HG03565 (cell line): Measurements from ENCODE around the gene FXR2.

Experiments used
- ATAC-seq: cut with Tn5 transposase; IDR thresholded peaks from one replicate; pipeline ENCODE4 v1.9.1; 2021; ENCODE audit warnings: mild to moderate bottlenecking, moderate library complexity; ENCODE audit not compliant: unreplicated experiment

Gene FXR2

DNA sequence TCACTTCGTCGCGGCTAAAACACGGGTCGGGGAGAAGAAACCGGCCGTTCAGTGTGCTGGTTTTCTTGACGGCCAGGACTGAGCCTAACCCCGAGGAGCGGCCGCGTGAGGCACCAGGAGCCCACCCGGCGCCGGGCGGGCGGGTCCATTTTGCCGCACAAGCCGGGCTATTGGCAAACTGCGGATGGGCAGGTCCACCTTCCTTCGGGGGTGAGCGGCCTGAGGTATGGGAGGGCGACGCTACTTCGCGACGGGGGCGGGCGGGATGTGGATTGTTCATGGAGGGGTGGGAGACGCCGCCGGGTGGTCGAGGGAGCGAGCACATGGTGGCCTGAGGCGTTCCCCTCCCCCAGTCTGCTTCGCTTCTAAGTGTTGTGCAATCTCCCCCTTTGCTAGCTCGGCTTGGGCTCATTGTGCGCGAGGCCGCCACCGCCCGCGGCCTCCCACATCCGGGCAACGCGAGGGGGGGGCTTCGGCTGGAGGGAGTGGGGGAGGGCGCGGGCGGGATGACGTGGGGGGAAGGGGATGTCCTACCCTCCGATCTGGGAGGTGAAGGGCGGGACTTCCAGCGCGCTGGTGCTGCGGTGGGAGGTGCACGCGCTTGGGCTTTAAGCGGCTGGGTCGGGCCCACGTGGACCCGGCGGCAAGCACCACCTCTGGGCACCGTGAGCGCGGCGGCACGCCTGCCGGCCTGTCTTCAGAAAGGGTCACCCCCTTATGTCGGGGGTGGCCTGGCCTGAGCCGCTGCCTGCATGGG, 41.2 kb downstream of the FXR2 start:
- ATAC-seq = no peak

DNA sequence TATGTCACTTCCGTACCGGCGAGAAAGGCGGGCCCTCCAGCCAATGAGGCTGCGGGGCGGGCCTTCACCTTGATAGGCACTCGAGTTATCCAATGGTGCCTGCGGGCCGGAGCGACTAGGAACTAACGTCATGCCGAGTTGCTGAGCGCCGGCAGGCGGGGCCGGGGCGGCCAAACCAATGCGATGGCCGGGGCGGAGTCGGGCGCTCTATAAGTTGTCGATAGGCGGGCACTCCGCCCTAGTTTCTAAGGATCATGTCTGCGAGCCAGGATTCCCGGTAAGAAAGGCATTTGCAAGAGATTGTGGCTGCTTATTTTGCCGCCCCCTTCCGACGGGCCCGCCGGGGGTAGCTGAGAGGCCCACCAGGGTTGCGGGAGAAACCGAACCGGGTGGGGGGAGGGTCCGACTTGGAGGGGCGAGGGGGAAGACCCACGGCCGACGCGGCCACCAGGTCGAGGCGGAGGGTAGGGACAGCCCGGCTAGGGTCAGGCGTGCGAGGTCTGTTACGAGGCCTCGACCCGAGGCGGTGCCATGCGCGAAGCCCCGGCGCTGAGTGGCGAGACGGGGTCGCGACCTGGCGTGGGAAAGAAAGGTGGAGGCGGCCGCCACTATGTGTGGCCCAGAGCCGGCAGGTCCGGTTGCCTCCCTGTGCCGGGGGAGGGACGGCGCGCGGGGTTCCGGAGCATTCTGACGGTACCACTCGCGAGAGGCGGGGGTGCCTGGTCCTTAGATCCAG, 41.9 kb downstream of the FXR2 start:
- ATAC-seq = peak; percentile 90

DNA sequence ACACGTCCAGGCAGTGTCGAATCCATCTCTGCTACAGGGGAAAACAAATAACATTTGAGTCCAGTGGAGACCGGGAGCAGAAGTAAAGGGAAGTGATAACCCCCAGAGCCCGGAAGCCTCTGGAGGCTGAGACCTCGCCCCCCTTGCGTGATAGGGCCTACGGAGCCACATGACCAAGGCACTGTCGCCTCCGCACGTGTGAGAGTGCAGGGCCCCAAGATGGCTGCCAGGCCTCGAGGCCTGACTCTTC, 42.4 kb downstream of the FXR2 start:
- no peak for ATAC-seq

DNA sequence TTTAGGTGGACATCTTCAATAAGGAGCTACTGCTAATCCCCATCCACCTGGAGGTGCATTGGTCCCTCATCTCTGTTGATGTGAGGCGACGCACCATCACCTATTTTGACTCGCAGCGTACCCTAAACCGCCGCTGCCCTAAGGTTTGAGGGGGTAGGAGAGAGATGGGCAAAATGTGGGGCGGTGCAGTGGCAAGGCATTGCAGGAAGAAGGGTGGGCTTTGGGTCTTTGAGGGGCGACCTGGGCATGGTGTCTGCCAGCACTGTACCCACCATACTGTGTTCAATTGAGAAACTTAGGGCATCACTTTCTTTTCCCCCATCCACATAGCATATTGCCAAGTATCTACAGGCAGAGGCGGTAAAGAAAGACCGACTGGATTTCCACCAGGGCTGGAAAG, 44.3 kb downstream of the FXR2 start:
- no peak for ATAC-seq

DNA sequence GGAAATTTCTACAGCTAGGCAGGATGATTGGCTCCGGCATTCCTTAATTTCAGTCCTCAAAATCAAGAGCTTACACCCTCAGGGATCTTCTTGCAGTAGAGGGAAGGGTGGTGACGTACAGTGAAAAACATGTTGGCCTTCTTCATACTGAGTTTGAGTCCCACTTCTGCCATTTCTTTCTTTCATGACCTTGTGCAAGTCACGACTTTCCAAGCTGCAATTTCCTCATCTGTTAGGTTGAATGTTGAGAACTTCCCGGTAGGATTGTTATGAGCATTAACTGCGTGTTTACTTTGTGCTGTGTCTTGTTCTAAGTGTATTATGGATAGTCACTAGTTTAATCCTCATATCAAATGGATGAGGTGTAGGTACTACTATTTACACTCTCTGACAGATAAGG, 45.1 kb downstream of the FXR2 start:
- no peak for ATAC-seq

DNA sequence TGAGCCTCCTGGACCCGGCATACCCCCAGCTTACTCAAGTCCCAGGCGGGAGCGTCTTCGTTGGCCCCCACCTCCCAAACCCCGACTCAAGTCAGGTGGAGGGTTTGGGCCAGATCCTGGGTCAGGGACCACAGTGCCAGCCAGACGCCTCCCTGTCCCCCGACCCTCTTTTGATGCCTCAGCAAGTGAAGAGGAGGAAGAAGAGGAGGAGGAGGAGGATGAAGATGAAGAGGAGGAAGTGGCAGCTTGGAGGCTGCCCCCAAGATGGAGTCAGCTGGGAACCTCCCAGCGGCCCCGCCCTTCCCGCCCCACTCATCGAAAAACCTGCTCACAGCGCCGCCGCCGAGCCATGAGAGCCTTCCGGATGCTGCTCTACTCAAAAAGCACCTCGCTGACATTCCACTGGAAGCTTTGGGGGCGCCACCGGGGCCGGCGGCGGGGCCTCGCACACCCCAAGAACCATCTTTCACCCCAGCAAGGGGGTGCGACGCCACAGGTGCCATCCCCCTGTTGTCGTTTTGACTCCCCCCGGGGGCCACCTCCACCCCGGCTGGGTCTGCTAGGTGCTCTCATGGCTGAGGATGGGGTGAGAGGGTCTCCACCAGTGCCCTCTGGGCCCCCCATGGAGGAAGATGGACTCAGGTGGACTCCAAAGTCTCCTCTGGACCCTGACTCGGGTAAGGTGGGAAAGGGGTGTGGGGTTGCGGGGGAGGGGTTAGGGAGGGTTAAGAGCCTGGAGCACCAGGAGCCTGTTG, 51.4 kb downstream of the FXR2 start:
- no peak for ATAC-seq

DNA sequence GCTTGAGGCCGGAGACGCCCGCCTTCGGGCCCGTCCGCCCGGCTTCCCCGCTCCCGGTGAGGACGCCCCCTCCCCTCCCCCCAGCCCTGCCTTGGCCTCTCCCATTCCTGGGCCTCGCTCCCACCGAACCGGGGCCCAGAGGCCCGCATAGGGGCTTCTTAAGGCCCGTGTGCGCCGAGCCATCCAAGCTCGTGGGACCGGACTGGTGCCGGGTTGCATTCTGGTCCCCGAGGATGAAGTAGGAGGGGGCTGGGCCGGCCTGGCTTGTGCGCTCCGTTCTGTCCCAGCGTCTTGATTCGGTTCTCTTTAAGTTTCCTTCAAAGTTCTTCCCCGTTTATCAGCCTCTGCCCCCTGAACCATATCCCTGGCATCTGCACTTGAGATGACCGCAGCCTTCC, 52.5 kb downstream of the FXR2 start:
- ATAC-seq = no peak

DNA sequence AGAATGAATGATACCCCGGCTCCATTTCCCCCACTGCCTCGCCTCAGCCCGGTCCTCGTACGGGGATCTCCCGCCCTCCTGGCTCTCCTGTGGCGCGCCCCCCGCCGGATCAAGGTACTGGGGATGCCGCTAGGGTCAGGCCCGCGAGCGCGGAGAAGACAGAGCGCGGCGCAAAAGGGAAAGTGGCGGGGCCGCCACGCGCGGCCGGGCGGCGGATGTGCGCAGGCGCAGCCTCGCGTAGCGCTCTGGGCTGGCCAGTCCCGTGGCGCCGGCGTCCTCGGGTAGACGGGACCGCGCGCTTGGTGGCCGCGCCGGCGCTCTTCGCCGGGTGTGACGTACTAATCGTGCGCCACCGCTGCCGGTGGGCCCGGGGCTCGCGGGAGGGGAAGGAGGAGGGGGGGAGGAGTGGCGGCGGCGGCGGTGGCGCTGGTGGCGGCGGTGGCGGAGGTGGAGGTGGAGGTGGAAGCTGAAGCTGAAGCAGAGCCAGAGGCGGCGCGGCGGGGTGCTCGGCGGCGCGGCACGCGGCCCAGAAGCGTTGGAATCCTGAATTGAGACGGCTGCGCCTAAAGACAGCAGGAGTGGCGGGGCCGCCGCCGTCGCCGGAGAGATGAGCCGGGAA, 53.0 kb downstream of the FXR2 start, which contains the start of gene SENP3:
SENP3 (plus strand) TSS at position 331 of the 619 bp plus-strand sequence. CDS start 1,158 bp downstream, outside the sequence.
- peak; percentile 69 for ATAC-seq

DNA sequence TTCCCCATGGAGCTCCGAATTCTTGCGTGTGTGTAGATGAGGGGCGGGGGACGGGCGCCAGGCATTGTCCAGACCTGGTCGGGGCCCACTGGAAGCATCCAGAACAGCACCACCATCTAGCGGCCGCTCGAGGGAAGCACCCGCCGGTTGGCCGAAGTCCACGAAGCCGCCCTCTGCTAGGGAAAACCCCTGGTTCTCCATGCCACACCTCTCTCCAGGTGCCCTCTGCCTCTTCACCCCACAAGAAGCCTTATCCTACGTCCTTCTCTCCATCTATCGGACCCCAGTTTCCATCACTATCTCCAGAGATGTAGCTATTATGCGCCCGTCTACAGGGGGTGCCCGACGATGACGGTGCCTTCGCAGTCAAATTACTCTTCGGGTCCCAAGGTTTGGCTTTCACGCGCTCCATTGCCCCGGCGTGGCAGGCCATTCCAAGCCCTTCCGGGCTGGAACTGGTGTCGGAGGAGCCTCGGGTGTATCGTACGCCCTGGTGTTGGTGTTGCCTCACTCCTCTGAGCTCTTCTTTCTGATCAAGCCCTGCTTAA, 53.6 kb downstream of the FXR2 start:
- peak; percentile 35 for ATAC-seq

DNA sequence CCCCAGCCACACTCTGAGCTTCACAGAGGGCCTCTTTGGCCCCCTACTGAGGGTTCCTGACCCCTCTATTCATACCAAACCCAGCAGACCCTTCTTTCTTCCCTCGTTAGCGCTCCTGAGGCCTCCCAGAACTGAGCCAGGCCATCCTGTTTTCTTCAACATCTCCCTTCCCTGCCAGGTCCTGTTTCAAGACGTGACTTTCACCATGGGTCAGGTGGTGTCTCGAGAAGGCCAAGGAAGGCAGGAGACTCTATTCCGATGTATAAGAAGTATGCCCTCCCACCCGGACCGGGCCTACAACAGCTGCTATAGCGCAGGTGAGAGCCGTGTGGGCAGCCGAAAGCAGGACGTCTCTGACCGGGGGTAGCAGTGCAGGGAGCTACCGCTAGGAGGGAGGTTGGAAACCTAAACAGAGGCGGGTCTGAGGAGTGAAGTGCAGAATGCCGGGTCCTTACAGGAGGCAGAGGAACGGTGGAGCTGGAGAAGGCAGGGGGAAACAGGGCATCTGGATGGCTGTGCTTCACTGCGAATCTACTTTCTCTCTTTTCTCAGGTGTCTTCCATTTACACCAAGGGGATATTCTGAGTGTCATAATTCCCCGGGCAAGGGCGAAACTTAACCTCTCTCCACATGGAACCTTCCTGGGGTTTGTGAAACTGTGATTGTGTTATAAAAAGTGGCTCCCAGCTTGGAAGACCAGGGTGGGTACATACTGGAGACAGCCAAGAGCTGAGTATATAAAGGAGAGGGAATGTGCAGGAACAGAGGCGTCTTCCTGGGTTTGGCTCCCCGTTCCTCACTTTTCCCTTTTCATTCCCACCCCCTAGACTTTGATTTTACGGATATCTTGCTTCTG, 54.3 kb downstream of the FXR2 start:
- ATAC-seq = no peak

DNA sequence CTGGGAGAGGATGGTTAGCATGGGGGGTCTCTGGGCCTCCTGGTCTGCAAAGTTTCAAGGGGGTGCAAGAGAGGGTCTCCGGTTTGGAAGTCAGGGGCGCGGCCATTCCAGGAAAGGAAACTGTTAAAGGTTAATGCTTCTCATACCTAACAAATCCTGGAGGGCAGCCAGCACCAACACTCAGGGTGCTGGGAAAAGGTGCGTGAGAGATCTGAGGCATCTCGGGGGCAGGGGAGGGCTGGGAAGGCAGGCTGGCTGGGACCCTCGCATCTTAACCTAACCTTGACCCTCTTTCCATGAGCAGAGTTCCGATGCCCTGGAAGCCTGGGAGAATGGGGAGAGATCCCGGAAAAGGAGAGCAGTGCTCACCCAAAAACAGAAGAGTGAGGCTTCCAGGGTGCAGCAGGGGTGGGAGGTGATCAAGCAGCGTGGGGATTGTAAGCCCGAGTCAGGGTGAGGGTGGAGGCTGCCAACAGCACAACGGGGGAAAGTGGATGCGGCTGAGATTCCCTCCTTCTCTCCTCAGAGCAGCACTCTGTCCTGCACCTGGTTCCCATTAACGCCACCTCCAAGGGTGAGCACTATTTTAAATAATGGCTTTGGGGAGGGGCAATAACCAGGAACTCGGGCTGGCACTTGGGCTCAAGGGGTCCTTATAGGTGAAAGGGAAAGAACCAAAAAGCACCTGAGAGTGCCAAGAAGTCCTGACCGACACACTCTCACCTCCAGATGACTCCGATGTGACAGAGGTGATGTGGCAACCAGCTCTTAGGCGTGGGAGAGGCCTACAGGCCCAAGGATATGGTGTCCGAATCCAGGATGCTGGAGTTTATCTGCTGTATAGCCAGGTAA, 55.2 kb downstream of the FXR2 start:
- ATAC-seq = no peak

DNA sequence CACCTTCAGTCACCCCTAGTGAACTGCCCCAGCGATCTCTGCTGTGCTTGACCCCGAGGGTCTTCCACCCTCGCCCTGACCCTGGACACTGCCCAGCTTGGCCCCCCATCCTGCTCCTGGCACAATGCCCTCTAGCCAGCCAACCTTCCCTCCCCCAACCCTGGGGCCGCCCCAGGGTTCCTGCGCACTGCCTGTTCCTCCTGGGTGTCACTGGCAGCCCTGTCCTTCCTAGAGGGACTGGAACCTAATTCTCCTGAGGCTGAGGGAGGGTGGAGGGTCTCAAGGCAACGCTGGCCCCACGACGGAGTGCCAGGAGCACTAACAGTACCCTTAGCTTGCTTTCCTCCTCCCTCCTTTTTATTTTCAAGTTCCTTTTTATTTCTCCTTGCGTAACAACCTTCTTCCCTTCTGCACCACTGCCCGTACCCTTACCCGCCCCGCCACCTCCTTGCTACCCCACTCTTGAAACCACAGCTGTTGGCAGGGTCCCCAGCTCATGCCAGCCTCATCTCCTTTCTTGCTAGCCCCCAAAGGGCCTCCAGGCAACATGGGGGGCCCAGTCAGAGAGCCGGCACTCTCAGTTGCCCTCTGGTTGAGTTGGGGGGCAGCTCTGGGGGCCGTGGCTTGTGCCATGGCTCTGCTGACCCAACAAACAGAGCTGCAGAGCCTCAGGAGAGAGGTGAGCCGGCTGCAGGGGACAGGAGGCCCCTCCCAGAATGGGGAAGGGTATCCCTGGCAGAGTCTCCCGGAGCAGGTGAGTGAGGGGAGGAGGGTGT, 56.0 kb downstream of the FXR2 start, which contains the start of gene TNFSF13:
TNFSF13 (plus strand) TSS at position 207 of the 776 bp plus-strand sequence; CDS start at position 497, 290 bp downstream.
- ATAC-seq = no peak

DNA sequence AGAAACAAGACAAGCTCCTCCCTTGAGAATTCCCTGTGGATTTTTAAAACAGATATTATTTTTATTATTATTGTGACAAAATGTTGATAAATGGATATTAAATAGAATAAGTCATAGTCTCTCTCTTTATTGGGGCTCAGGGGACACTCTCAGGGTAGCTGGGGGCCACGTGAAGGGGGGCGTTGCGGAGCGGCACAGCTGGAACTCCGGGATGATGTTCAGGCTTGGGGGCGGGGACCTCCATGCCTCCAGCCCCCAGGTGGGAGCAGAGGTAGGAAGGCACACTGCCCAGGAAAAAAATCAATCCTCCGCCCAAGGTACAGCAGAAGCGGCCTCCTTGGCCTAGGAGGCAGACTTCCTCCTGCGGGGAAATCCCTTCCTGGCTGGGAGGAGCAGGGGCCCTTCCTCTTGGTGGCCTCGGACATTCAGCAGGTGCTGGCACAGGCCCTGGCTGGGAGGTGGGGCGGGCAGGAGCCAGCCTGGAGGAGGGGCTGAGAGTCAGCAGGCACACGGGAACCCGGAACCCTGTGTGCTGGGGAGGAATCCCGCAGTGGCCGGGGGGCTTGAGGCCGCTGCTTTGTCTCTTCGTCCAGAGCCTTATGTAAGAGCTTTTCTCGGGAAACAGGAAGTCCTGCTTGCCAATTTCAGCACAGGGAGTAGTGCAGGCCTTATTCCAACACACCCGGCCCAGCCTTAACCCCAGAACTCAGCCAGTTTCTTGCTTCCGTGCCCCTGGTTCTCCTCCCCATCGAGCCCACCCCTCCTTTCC, 56.7 kb downstream of the FXR2 start:
- no peak for ATAC-seq

DNA sequence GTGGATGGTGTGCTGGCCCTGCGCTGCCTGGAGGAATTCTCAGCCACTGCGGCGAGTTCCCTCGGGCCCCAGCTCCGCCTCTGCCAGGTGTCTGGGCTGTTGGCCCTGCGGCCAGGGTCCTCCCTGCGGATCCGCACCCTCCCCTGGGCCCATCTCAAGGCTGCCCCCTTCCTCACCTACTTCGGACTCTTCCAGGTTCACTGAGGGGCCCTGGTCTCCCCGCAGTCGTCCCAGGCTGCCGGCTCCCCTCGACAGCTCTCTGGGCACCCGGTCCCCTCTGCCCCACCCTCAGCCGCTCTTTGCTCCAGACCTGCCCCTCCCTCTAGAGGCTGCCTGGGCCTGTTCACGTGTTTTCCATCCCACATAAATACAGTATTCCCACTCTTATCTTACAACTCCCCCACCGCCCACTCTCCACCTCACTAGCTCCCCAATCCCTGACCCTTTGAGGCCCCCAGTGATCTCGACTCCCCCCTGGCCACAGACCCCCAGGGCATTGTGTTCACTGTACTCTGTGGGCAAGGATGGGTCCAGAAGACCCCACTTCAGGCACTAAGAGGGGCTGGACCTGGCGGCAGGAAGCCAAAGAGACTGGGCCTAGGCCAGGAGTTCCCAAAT, 57.4 kb downstream of the FXR2 start:
- no peak for ATAC-seq

DNA sequence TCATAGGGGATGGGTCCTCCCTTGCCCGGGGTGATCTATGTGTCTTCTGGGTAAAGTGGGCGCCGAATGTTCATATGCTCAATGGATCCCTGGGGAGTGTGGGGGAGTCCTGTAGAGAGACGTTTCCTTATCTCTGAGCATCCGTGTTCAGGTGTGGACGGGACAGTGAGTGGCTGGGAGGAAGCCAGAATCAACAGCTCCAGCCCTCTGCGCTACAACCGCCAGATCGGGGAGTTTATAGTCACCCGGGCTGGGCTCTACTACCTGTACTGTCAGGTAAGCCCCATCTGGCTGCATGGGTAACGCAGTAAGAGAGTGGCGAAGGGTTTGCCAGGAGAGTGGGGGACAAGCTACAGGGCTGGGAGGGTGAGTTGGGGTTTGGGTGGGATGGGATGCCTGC, 58.1 kb downstream of the FXR2 start:
- no peak for ATAC-seq

DNA sequence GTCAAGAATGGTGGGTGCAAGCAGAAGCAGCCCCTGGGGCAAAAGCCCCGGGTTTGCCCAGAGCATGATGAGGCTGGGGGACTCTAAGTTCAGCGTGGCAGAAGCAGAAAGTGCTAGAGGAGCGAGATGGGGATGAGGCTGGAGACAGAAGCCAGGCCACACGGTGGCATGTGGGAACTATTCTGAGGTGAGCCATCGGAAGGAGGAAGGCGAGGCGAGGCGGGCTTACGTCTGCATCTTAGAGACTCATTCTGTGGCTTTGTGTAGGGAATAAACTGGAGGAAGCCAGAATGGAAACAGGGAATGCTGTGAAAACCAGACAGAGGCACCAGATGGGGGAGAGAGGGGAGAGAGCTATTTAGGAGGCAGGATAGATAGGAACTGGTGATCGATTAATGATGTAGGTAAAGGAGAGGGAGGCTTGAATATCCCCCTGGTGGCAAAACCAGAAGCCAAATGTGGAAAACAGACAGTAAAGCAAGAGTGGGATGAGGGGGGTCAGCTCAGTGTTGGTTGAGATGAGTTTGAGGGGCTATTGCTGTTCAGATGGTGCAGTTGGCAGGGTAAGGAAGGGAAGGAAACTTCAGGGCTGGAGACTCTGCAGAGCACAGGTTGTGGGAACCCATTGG, 59.3 kb downstream of the FXR2 start:
- no peak for ATAC-seq

DNA sequence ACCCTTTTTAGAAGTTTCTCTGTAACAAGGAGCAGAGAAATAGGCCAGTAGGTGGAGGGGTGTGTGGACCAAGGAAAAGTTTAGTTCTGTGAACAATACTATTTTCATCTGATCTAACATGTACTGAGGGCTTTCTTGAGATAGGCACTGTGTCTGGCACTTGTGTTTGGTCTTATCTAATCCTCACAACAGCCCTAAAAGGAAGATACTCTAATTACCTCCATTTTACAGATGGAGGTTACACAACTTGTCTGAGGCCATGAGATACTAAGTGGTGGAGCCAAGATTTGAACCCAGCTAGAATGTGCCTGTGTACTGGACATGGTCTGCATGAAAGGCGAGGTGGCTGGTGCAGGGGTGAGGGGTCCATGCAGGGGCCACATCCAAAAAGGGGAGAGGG, 61.3 kb downstream of the FXR2 start:
- ATAC-seq = no peak
